Left colon (tissue), 2 donors: ENCODE results near the gene TGM3. TPM values are rescaled to one million over a fixed set of nuclear protein-coding genes. Genes with fewer than 3 reads are reported as not detected.

Experiments used
- ATAC-seq: fragments of 200-7000 bp; cut with Tn5 transposase; one replicate; pipeline ENCODE4 v1.9.1; 2020; ENCODE audit warnings: mild to moderate bottlenecking, moderate library complexity
- DNase-seq, 2 donors: peaks; one replicate each; pipeline ENCODE4 v3.0.0-alpha.2; 2020
- intact Hi-C, 2 donors: fragments of 100-400 bp; cut with DNase I in 1 of 2; cut with micrococcal nuclease in 1 of 2; formaldehyde crosslinking; loops; one replicate each; pipeline versions ENCODE4 v1.11.2 to v1.14.0; 2022; cut with DNase I, micrococcal nuclease
- total RNA-seq, 2 donors: library from RNA; stranded (reverse); fragmentation: NEBNext Ultra II Directional; extraction: Animal tissue kit (Norgen Biotek cat#: 25700); gene quantifications; one replicate each; pipeline ENCODE4 v1.2.1, GENCODE V29; 2021
- donor health status: DM: no; HTN: no; CAD: no.
- donor health status: DM: yes; HTN: yes; CAD: no.

Gene TGM3
- total RNA-seq, 2 donors from 2014 or later: 0.36 to 0.43 TPM

DNA sequence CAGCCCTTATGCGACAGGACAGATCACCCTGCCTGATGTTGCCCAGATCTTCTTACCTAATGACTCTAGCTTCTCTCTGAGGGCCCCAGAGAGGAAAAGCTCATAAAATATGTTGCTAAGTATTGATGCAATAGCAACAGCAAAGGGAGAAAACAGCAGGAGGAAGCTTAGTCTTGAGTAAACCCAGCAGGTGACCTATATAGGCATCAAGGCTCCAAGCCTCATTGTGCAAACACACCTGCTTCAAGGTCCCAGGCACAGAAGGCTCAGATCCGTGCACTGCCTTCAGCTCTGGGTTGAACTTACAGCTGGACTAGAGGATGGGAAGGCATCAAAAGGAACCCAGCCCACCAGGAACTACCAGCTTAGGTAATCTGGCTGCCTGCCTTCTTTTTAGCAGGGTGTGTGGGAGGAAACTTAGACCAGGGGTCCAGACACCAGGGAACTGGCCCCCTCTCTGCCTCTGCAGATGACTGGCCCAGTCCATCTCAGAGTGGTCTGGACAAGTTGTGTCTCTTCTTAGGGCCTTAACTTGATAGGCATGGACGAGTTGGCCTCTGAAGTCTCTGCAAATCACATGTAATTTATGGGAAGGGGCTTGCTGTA lies 34.4 kb downstream of the TGM3 start:
- peak; percentile 46 to 60 for DNase-seq
- intact Hi-C loops: no loop called here
- ATAC-seq: peak; percentile 96

DNA sequence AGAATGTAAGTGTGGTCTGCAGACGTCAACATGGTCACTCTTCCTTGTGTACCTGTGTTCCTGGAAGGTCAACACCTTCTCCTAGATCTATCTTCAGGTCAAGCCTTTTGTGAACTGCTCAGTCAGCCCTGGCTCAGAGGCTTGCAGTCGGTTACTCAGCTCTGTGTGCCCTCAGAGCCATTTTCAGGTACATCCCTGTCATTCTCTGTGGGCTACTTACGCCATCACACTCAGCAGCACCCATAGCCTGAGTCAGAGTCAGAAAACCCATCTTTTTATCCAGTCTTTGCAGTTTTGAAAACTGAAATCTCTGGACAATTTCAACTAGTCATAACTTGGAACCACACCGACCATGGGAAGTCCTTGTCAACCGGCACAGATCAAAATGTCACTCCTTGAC lies 35.3 kb downstream of the TGM3 start:
- no peak for ATAC-seq
- DNase-seq: no peak
- intact Hi-C loops: no loop called here

DNA sequence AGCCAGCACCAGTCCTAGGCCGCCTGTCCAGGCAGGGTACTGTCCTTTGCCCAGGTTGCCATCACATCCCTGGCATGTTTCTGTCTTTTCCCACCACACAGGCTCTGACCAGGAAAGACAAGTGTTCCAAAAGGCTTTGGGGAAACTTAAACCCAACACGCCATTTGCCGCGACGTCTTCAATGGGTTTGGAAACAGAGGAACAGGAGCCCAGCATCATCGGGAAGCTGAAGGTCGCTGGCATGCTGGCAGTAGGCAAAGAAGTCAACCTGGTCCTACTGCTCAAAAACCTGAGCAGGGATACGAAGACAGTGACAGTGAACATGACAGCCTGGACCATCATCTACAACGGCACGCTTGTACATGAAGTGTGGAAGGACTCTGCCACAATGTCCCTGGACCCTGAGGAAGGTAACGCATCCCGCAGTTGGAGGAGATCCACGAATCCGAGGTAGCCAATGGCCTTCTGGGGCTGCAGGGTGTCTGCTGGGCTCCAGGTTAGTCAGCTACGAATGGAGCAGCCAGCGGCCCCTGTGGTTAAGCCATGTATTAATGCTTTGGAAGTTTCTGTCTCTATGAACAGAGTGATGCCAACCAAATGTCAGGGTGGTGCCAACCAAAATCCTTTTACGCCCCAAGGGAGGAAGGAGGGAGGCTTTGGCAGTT lies 36.2 kb downstream of the TGM3 start:
- DNase-seq: no peak
- ATAC-seq: no peak
- intact Hi-C loops: no loop called here

DNA sequence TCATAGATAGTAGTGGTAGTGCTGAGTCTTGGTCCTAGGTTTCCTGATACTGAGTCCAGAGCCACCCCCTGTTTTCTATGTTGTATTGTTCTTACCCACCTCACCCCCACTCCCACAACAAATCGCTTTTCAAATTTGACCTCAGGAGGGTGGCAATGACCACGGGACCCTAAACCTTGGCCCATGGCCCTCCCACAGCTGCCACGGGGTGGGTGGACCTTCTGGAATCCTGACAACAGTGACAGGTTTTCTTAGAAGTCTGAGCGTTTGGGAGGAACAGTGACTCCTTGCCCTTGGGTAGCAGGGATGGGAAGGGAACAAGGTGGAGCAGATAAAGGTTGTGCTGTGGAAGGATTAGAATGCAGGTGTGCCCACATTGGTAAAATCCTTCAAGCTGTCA lies 36.9 kb downstream of the TGM3 start:
- no peak for DNase-seq
- intact Hi-C loops: no loop called here
- no peak for ATAC-seq

DNA sequence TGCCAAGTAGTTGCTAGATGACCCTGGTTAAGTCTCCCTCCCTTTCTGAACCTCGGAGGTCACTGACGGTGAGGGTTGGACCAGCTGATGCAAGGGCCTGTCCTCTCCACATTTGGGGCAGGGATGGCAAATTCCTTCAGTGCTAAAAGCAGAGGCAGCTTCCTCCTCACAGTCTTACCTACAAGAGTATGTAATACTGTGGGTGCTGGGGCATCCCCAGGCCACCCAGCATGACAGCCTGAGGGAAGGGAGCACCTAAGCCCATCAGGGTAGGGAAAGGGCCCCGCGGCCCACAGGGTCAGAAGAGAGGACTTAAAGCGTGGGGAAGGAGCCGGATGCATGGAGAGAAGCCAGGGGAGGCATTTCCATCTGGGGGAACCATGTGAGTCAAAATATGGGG lies 38.0 kb downstream of the TGM3 start:
- intact Hi-C loops: no loop called here
- DNase-seq (no peak), ATAC-seq (no peak)

DNA sequence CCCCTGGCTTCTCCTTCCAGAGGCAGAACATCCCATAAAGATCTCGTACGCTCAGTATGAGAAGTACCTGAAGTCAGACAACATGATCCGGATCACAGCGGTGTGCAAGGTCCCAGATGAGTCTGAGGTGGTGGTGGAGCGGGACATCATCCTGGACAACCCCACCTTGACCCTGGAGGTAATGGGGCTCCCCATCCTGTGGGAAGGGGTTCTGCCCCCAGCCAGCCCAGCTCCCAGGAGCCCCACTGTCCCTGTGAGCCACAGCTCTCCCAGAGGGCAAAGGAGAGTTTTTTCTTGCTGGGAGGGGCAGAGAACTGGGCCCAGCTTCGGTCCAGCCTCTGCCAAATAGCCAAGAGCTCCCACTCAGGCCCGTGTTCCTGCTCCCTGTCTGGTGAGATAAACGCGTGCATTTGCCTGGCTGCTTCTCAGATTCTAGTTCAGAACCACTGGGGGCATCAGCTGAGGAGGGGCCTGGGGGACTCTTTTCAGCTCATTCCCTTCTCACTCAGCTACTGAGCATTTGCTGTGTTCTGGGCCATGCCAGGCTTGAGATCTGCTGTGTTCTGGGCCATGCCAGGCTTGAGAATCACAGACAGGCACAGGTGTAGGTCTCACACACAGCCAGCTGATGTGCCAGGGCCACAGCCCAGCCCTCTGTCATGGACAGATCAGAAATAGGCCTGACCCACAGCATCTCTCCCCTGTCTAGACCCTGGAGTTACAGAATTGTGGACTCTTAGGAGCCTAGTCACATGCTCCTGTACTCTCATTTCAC lies 39.5 kb downstream of the TGM3 start:
- no peak for ATAC-seq
- intact Hi-C loops: no loop called here

DNA sequence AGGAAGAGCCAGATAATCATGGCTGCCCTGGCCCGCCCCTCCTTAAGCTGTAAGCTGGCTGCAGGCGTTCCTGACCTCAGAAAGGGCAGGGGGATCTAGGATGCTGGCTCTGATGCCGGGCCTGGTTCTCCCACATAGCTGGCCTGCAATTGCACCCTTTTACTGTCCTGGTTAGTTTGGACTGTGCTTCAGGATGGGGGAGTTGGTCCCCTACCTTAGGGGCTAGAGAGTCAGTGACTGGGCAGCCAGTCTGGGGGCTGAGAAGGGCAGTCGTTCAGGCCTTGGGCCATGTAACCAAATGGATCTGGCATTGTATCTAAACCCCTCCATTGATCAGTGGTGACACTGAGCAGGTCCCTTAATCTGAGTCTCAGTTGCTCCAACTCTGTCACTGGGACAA lies 40.7 kb downstream of the TGM3 start:
- ATAC-seq (no peak), DNase-seq (no peak)
- intact Hi-C loops: no loop called here

More for the DNA sequence above, 39.5 kb downstream of the TGM3 start:
- no peak for DNase-seq

DNA sequence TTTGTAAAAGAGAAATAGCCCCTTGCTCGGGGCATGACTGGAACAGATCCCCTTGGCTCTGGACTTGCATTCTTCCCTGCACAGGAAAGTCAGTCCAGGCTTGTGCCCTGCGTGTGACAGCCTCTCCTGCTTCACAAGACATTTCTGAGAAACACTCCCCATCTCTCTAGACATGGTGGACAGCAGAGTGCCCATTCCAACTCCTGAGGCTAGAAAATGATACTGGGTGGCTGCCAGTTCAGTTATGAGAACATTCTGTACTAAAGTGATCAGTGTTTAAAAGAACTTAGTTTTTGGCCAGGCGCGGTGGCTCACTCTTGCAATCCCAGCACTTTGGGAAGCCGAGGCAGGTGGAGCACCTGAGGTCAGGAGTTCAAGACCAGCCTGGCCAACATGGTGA lies 41.3 kb downstream of the TGM3 start:
- DNase-seq (no peak), ATAC-seq (no peak)
- intact Hi-C loops: no loop called here

DNA sequence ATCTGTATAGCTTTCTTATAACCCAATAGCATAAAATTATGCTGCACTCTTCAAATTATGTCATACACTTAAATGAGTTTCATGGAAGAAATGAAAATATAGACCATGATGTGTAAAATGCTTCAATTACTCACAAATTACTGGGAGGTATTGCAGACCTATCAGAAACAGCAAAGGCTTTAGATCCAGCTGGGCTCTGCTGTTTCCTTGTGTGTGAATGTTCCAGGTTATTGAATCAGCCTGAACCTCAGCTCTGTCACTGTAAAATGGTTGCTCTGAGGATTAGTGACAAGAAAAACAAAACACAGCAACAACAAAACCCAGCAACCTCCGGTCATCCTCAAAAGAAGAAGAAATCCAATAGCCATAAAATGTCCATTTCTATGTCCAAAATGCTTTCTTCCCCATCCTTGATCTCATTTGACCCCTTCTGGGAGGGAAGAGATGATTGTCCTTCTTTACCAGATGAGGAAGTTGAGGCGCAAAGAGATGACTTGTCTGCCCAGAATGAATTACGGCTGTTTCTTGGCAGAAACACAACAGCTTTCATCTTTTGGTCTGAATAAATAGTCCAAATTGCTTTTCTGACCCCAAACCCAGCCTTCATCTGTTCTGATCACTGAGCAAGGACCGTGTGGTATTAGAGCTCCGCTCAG lies 42.7 kb downstream of the TGM3 start:
- DNase-seq (no peak), ATAC-seq (no peak)
- intact Hi-C loops: no loop called here

DNA sequence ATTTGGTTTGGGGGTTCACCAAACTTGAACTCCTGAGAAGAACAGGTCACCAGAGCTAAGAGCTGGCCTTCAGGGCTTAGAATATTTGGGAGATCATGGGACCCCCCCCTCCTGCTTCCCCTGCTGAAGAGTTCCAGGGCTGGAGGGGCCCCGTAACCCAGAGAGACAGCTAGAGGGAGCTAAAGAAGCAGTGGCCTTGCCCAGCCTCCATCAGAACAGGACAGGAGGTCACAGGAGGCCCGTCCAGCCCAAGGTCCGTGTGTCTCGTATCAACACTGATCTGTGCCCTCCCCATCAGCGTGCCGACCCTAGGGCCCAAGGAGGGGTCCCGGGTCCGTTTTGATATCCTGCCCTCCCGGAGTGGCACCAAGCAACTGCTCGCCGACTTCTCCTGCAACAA lies 44.3 kb downstream of the TGM3 start:
- DNase-seq: no peak
- intact Hi-C loops: no loop called here
- no peak for ATAC-seq

DNA sequence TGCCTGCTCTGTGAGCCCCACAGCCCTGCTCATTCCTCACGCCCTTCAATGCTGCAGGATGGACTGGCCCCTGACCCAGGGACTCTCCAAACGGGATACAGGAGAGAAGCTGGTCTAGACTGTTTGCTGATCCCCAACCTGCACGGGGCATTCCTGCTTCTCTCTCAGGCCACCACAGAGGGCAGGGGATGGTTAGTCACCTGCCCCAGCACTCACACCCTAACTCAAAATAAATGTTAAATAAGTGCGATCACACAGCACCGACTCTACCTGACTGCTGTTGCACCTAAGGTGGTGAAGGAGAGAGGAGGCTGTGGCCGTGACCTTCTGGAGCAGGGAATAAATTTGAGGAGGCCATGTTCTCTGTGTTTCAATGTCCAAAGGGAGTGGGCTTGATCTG lies 45.0 kb downstream of the TGM3 start:
- DNase-seq (no peak), ATAC-seq (no peak)
- intact Hi-C loops: no loop called here

DNA sequence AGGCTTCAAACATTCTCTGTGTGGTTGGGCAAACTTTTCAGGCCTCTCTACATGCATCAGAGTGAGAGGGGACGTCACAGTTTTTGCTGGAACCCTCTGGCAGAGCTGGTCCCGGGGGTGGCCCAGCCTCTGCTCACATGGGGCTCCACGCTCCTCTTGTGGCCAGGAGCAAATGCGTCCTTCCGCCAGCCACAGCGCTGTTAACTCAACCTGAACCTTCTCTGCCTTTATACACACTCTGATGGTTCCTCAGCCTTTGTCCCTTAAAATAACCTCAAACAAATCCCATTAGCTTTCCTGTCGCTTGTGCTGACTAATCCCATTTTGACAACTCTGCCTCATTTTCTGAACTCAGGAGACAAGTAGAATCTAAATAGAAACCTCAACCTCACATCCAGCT lies 45.5 kb downstream of the TGM3 start:
- DNase-seq (no peak), ATAC-seq (no peak)
- intact Hi-C loops: no loop called here

DNA sequence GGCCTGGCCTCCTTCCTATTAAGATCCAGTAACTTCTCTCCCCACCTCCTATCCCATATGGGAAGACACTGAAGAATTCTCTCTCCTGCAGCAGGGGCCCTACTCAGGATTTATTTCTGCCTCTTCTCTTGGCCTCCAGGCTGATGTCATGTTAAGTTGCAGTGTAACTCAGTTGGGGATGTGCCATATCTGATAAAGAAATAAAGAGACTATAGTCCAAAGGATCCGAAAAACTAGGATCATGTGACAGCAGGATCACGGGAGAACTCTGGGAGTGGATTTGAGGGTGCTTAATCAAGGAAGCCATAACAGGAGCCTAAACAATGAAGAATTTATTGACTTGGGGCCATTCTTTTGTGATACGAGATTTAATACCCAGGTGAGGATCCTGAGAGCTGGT lies 46.4 kb downstream of the TGM3 start:
- ATAC-seq (no peak), DNase-seq (no peak)
- intact Hi-C loops: no loop called here

DNA sequence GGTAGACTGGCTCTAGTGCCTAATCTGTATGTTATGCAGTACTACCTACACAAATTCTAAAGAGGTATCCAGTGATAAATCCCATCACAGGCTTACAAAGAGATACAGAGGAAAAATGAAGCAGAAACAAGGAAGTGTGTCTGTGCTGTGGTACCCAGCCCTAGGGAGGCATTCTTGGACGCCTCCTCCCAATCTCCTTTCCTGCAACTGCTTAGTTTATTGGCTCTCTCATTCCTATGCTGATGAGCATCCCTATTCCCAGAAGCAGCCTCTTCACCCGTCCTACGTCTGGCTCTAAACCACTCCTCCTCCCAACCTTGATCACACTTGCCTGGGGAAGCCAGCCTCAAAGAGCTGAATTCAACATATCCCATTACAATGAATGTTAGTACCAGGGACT lies 50.4 kb downstream of the TGM3 start:
- intact Hi-C loops: no loop called here
- ATAC-seq (no peak), DNase-seq (no peak)

DNA sequence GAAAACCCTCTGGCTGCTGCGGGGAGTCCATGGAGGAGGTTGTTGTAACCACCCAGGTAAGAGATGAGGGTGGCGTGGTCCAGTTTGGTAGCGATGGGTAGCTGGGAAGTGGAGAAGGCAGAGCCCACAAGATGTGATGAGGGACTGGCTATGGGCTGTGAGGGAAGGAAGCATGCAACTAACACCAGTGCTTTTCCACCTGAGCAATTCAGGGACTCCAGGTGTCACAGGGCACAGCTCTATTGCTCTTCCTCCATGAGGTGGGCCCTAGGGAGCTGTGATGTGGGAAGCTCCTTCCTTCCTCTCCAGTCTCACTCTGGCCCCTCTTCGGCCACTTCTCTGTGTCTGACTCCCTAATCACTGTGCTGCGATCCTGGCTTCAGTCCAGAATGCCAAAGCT lies 52.5 kb downstream of the TGM3 start:
- ATAC-seq (no peak), DNase-seq (no peak)
- intact Hi-C loops: no loop called here

DNA sequence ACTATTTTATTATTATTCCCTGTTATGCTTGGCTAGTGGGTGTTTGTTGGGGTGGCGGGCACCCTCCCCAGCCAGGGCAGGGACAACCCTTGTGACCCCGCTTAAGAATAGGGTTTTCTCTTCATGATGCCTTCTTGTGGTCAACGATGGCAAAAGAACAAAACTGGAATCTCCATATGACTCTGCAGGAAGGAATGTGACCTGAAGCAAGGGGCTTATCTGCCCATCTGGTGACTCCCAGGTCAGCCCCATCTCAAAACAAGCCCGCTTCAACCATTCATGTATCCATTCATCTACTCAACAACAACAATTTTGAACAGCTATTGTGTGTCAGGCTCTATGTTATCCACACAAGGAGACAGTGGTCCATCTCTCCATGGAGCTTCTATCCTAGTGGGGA lies 54.0 kb downstream of the TGM3 start:
- intact Hi-C loops: no loop called here
- DNase-seq: no peak
- no peak for ATAC-seq

DNA sequence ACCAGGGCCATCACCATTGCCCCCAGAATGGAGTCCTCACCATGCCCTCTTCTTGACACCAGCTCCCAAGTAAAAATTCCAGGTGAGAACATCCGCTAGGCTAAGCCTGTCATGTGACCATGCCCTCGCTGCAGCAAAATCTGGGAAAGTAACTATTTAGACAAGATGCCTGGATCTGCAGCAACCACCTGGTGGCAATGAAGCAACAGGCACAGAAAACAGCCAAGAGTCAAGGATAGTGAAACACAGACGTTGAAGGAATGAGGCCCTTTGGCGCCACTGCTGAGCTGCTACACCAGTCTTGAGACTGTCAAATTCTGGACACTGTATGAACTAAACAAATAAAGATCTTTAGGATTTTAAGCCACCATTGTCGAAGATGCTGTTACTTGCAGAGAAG lies 54.8 kb downstream of the TGM3 start:
- ATAC-seq (no peak), DNase-seq (no peak)

DNA sequence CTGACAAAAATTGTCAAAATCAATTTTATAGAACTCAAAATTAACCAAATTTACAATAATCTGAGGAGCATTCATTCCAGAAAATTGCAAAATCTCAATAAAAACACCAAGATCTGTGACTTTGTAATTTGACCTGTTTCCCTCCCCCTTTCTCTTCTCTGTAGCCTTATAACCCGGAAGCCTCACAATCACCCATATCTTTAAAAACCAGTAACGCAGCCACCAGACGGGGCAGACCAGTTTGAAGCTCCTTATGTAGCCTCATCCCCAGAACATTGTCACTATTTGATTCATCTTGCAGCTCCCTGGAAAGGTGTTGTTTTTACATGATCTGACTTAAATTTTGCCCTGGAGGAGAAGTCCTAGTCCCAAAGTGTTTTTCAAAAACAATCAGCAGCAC lies 57.4 kb downstream of the TGM3 start:
- no peak for ATAC-seq
- no peak for DNase-seq
- intact Hi-C loops: no loop called here

More for the DNA sequence above, 54.8 kb downstream of the TGM3 start:
- intact Hi-C loops: no loop called here

DNA sequence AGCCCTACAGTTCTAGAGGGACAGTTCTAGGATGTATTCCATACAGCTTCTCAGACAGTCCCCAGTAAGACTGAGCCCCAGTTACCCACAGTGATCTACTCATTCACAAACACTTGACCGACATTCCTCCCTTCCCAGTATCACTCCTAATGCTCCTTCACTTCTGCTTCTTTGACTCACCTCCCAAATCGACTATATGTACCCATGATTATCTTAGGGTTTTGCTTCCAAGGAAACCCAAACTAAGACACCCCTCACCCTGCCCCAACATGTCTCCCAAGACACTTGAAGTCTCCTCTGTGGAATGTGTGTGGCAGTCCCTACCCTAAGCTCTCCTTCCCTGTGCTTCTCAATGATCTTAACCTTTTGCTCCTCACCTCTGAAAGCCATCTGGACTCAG lies 61.3 kb downstream of the TGM3 start:
- ATAC-seq: no peak
- DNase-seq: no peak
- intact Hi-C loops: no loop called here

DNA sequence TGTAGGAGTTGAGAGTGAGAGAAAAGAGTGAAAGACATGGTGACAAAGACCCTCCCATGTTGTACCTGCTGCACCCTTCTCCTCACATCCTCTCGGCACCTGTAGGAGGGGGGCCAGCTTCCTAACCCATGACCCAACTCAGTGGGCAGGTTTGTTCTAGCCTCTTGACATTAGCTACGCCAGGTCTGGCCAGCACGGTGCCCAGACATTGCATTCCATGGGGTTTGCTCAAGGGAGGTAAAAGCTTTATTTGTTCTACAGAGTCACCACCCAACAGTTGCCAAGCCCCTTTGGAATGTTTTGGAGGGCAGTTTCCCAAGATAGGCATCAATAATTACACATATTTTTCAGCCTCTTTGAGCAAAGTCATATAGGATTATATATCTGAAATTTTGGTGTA lies 62.2 kb downstream of the TGM3 start:
- DNase-seq (no peak), ATAC-seq (no peak)
- intact Hi-C loops: no loop called here
